HuH-7.5 (cell line): ENCODE measurements around the gene SMAD5.

Experiments used
- DNase-seq: peaks from one replicate; pipeline ENCODE4 v3.0.0; 2011; ENCODE audit warnings: low spot score

The SMAD5 gene

GRCh38 chr5:136197462-136198142 lies 65.0 kb downstream of the SMAD5 start:
- no peak for DNase-seq

GRCh38 chr5:136198453-136198852 lies 65.8 kb downstream of the SMAD5 start:
- DNase-seq = no peak

- DNase-seq = no peak
These were observed 66.8 kb downstream of the SMAD5 start for GRCh38 chr5:136199408-136199807.

- DNase-seq = no peak
These were observed 67.5 kb downstream of the SMAD5 start for GRCh38 chr5:136200130-136200529.

GRCh38 chr5:136200761-136201160 lies 68.1 kb downstream of the SMAD5 start:
- no peak for DNase-seq

- no peak for DNase-seq
These were observed 69.2 kb downstream of the SMAD5 start for GRCh38 chr5:136201870-136202269.

- DNase-seq = no peak
These were observed 70.0 kb downstream of the SMAD5 start for GRCh38 chr5:136202469-136203205.

- DNase-seq = no peak
These were observed 70.8 kb downstream of the SMAD5 start for GRCh38 chr5:136203303-136203922.

GRCh38 chr5:136205061-136205702 lies 72.5 kb downstream of the SMAD5 start:
- DNase-seq = no peak

- no peak for DNase-seq
These were observed 73.3 kb downstream of the SMAD5 start for GRCh38 chr5:136205941-136206340.

- DNase-seq = no peak
These were observed 73.7 kb downstream of the SMAD5 start for GRCh38 chr5:136206361-136206760.

- DNase-seq = no peak
These were observed 75.0 kb downstream of the SMAD5 start for GRCh38 chr5:136207631-136208030.

- no peak for DNase-seq
These were observed 76.3 kb downstream of the SMAD5 start for GRCh38 chr5:136208916-136209315.

GRCh38 chr5:136209346-136209910 lies 76.8 kb downstream of the SMAD5 start:
- no peak for DNase-seq

GRCh38 chr5:136210259-136210658 lies 77.6 kb downstream of the SMAD5 start:
- no peak for DNase-seq

- DNase-seq = no peak
These were observed 78.8 kb downstream of the SMAD5 start for GRCh38 chr5:136211282-136212040.

GRCh38 chr5:136212252-136212721 lies 79.6 kb downstream of the SMAD5 start:
- DNase-seq = peak; percentile 46

- no peak for DNase-seq
These were observed 81.4 kb downstream of the SMAD5 start for GRCh38 chr5:136213919-136214493.

GRCh38 chr5:136215812-136216211 lies 83.2 kb downstream of the SMAD5 start:
- no peak for DNase-seq

GRCh38 chr5:136216230-136216629 lies 83.6 kb downstream of the SMAD5 start:
- DNase-seq = no peak

- no peak for DNase-seq
These were observed 88.7 kb downstream of the SMAD5 start for GRCh38 chr5:136221340-136221739.
